Measurements from ENCODE around the gene LRRC4.

DNA sequence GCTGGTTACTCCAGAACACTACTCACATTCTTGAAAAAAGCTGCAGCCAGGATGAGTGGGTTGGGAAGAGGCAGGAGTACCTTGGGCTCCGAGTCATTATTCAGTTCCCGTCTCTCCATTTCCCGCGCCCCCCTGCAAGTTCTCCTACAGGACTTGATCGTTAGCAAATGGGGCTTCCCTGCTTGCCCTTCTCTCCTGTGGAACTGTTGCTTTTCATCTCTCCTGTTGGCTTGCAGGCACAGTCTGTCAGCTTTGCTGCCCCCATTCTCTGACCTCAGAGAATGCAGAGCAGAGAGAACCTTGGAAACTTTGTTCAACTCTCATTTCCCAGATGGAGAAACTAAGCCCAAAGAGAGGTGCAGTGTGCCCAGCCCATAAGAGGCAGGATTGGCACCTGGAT lies 35.6 kb upstream of the LRRC4 start:
- TF ChIP-seq, protein P1, sequence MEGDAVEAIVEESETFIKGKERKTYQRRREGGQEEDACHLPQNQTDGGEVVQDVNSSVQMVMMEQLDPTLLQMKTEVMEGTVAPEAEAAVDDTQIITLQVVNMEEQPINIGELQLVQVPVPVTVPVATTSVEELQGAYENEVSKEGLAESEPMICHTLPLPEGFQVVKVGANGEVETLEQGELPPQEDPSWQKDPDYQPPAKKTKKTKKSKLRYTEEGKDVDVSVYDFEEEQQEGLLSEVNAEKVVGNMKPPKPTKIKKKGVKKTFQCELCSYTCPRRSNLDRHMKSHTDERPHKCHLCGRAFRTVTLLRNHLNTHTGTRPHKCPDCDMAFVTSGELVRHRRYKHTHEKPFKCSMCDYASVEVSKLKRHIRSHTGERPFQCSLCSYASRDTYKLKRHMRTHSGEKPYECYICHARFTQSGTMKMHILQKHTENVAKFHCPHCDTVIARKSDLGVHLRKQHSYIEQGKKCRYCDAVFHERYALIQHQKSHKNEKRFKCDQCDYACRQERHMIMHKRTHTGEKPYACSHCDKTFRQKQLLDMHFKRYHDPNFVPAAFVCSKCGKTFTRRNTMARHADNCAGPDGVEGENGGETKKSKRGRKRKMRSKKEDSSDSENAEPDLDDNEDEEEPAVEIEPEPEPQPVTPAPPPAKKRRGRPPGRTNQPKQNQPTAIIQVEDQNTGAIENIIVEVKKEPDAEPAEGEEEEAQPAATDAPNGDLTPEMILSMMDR (tag by site-specific recombination; IDR thresholded peaks at IDR 0.05), result no peak
- TF ChIP-seq ZNF510 (tag by site-specific recombination; IDR thresholded peaks at IDR 0.05; ENCODE audit: insufficient replicate concordance) (no peak), ZNF114 (tag by site-specific recombination; IDR thresholded peaks at IDR 0.05) (no peak)
- TF ChIP-seq, protein P2, sequence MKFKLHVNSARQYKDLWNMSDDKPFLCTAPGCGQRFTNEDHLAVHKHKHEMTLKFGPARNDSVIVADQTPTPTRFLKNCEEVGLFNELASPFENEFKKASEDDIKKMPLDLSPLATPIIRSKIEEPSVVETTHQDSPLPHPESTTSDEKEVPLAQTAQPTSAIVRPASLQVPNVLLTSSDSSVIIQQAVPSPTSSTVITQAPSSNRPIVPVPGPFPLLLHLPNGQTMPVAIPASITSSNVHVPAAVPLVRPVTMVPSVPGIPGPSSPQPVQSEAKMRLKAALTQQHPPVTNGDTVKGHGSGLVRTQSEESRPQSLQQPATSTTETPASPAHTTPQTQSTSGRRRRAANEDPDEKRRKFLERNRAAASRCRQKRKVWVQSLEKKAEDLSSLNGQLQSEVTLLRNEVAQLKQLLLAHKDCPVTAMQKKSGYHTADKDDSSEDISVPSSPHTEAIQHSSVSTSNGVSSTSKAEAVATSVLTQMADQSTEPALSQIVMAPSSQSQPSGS (tag by site-specific recombination; IDR thresholded peaks at IDR 0.05; ENCODE audit: low read depth), result no peak

All from HEK293 (cell line).